ENCODE measurements around the gene NRDC. TPM values are rescaled to one million over a fixed set of nuclear protein-coding genes. Genes with fewer than 3 reads are reported as not detected.

The NRDC gene
- total RNA-seq, 1 donor from 2014 or later, result 127 TPM

- H3K4me3 Mint-ChIP-seq (ENCODE audit: unreplicated experiment), result no peak overlapping the region
- no peaks in the 10 kb centered on the region for H3K27me3 Mint-ChIP-seq (ENCODE audit: unreplicated experiment)
- no peaks in the 10 kb centered on the region for H3K36me3 Mint-ChIP-seq (ENCODE audit: unreplicated experiment)
- no peak overlapping the region for H3K27ac Mint-ChIP-seq (ENCODE audit: unreplicated experiment)
- H3K9me3 Mint-ChIP-seq (ENCODE audit: unreplicated experiment), result no peaks in the 10 kb centered on the region
- H3K4me1 Mint-ChIP-seq (ENCODE audit: low read depth, unreplicated experiment), result no peaks in the 10 kb centered on the region
- DNase-seq, result no peak
- TF ChIP-seq, protein P1, sequence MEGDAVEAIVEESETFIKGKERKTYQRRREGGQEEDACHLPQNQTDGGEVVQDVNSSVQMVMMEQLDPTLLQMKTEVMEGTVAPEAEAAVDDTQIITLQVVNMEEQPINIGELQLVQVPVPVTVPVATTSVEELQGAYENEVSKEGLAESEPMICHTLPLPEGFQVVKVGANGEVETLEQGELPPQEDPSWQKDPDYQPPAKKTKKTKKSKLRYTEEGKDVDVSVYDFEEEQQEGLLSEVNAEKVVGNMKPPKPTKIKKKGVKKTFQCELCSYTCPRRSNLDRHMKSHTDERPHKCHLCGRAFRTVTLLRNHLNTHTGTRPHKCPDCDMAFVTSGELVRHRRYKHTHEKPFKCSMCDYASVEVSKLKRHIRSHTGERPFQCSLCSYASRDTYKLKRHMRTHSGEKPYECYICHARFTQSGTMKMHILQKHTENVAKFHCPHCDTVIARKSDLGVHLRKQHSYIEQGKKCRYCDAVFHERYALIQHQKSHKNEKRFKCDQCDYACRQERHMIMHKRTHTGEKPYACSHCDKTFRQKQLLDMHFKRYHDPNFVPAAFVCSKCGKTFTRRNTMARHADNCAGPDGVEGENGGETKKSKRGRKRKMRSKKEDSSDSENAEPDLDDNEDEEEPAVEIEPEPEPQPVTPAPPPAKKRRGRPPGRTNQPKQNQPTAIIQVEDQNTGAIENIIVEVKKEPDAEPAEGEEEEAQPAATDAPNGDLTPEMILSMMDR (IDR thresholded peaks at IDR 0.05; ENCODE audit: partially characterized antibody, unreplicated experiment), result no peak
Measured at GRCh38 chr1:51760872-51761271, 117.7 kb downstream of the NRDC start.

GRCh38 chr1:51758310-51758709, 120.2 kb downstream of the NRDC start:
- Mint-ChIP-seq H3K9me3 (ENCODE audit: unreplicated experiment) (no peaks in the 10 kb centered on the region), H3K4me3 (ENCODE audit: unreplicated experiment) (no peak overlapping the region), H3K27ac (ENCODE audit: unreplicated experiment) (no peak overlapping the region), H3K36me3 (ENCODE audit: unreplicated experiment) (no peaks in the 10 kb centered on the region), H3K4me1 (ENCODE audit: low read depth, unreplicated experiment) (no peaks in the 10 kb centered on the region), H3K27me3 (ENCODE audit: unreplicated experiment) (no peaks in the 10 kb centered on the region)
- TF ChIP-seq, protein P1 (IDR thresholded peaks at IDR 0.05; ENCODE audit: partially characterized antibody, unreplicated experiment), result no peak
- DNase-seq, result no peak

DNA sequence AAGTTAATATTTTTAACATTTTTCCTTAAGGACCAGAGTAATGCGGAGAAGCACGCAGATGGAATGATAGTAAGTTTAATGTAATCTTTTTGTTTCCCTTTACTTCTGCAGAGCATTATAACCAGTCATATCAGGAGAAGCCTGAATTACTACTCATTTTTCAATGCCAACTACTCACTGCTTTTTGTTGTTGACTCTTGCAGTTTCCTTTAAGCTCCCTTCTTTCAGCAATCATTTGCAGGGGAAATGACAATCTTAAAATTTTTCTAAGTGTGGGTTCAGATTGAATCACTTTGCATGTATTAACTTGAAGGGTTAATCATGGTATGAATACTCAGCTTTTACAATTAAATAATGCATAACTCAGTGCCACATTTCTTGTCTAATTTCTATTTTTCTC, 122.2 kb downstream of the NRDC start:
- H3K4me1 Mint-ChIP-seq (ENCODE audit: low read depth, unreplicated experiment), result no peaks in the 10 kb centered on the region
- H3K36me3 Mint-ChIP-seq (ENCODE audit: unreplicated experiment), result peaks cover 7% of the 10 kb centered on the region
- no peak overlapping the region for H3K27ac Mint-ChIP-seq (ENCODE audit: unreplicated experiment)
- no peaks in the 10 kb centered on the region for H3K27me3 Mint-ChIP-seq (ENCODE audit: unreplicated experiment)
- no peak overlapping the region for H3K4me3 Mint-ChIP-seq (ENCODE audit: unreplicated experiment)
- H3K9me3 Mint-ChIP-seq (ENCODE audit: unreplicated experiment), result no peaks in the 10 kb centered on the region
- DNase-seq, result no peak
- TF ChIP-seq, protein P1 (IDR thresholded peaks at IDR 0.05; ENCODE audit: partially characterized antibody, unreplicated experiment), result no peak

DNA sequence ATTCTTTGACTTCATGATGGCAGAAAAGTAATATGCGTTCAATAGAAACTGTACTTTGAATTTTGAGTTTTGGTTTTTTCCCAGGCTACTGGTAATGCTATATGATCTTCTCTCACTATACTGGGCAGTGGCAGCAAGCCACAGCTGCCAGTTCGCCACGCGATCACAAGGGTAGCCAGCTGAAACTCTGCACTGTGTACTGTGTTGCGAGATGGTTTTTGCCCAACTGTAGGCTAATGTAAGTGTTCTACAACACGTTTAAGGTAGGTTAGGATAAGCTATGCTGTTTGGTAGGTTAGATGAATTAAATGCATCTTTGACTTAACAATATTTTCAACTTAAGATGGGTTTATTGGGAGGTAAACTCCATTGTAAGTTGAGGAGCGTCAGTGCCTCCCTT, 123.1 kb downstream of the NRDC start:
- H3K4me1 Mint-ChIP-seq (ENCODE audit: low read depth, unreplicated experiment), result no peaks in the 10 kb centered on the region
- H3K36me3 Mint-ChIP-seq (ENCODE audit: unreplicated experiment), result peaks cover 7% of the 10 kb centered on the region
- TF ChIP-seq, protein P1 (IDR thresholded peaks at IDR 0.05; ENCODE audit: partially characterized antibody, unreplicated experiment), result no peak
- no peaks in the 10 kb centered on the region for H3K27me3 Mint-ChIP-seq (ENCODE audit: unreplicated experiment)
- H3K9me3 Mint-ChIP-seq (ENCODE audit: unreplicated experiment), result no peaks in the 10 kb centered on the region
- H3K4me3 Mint-ChIP-seq (ENCODE audit: unreplicated experiment), result no peak overlapping the region
- H3K27ac Mint-ChIP-seq (ENCODE audit: unreplicated experiment), result no peak overlapping the region
- DNase-seq, result no peak

DNA sequence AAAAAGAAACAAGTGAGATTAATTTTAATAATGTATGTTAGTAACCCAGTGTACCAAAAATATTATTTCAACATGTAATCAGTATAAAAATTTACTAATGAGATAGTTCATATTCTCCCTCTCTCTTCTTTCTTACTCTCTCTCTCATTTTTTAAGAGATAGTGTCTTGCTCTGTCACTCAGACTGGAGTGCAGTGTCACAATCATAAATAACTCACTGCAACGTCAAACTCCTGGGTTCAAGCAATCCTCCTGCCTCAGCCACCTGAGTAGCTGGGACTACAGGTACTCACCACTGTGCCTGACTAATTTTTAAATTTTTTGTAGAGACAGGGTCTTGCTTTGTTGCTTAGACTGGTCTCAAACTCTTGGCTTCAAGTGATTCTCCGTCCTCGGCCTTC, 123.9 kb downstream of the NRDC start:
- H3K27ac Mint-ChIP-seq (ENCODE audit: unreplicated experiment), result no peak overlapping the region
- TF ChIP-seq, protein P1 (IDR thresholded peaks at IDR 0.05; ENCODE audit: partially characterized antibody, unreplicated experiment), result no peak
- H3K9me3 Mint-ChIP-seq (ENCODE audit: unreplicated experiment), result no peaks in the 10 kb centered on the region
- no peaks in the 10 kb centered on the region for H3K4me1 Mint-ChIP-seq (ENCODE audit: low read depth, unreplicated experiment)
- peaks cover 7% of the 10 kb centered on the region for H3K36me3 Mint-ChIP-seq (ENCODE audit: unreplicated experiment)
- no peaks in the 10 kb centered on the region for H3K27me3 Mint-ChIP-seq (ENCODE audit: unreplicated experiment)
- no peak for DNase-seq
- H3K4me3 Mint-ChIP-seq (ENCODE audit: unreplicated experiment), result no peak overlapping the region
